ENCODE measurements around the gene LRFN2.

Gene LRFN2

GRCh38 chr6:40343318-40343876 lies 243.8 kb downstream of the LRFN2 start:
- no peak for DNase-seq

- no peak for DNase-seq
These were observed 244.4 kb downstream of the LRFN2 start for GRCh38 chr6:40342723-40343122.

GRCh38 chr6:40341726-40342125 lies 245.4 kb downstream of the LRFN2 start:
- no peak for DNase-seq
